Measurements from ENCODE around the gene WNT16.
"Not testable (repeated sequence)": the region's sequence is repeated elsewhere in the genome, so short reads cannot be mapped to it uniquely, and the experiment has no call there.

The WNT16 gene

GRCh38 chr7:121328508-121329190 lies at the start of gene WNT16:
WNT16 (plus strand) TSS chr7:121329000; CDS start chr7:121329293, 293 bp downstream.
- no peak for DNase-seq

- DNase-seq, result no peak
These were observed 49.7 kb upstream of the WNT16 start for GRCh38 chr7:121279060-121279620.

GRCh38 chr7:121279822-121280221 lies 49.0 kb upstream of the WNT16 start:
- DNase-seq, result no peak

GRCh38 chr7:121280656-121281055 lies 48.1 kb upstream of the WNT16 start:
- DNase-seq, result no peak

- DNase-seq, result no peak
These were observed 46.7 kb upstream of the WNT16 start for GRCh38 chr7:121282129-121282528.

GRCh38 chr7:121285066-121285667 lies 43.6 kb upstream of the WNT16 start:
- no peak for DNase-seq

- no peak for DNase-seq
These were observed 42.6 kb upstream of the WNT16 start for GRCh38 chr7:121286186-121286585.

- DNase-seq, result no peak
These were observed 41.8 kb upstream of the WNT16 start for GRCh38 chr7:121286742-121287734.

GRCh38 chr7:121288894-121289293 lies 39.9 kb upstream of the WNT16 start:
- no peak for DNase-seq

- DNase-seq, result not testable (repeated sequence)
These were observed 38.9 kb upstream of the WNT16 start for GRCh38 chr7:121289930-121290329.

- no peak for DNase-seq
These were observed 34.3 kb upstream of the WNT16 start for GRCh38 chr7:121294448-121294992.

- no peak for DNase-seq
These were observed 31.0 kb upstream of the WNT16 start for GRCh38 chr7:121297843-121298242.

GRCh38 chr7:121298831-121299239 lies 30.0 kb upstream of the WNT16 start:
- DNase-seq, result no peak

- DNase-seq, result no peak
These were observed 27.9 kb upstream of the WNT16 start for GRCh38 chr7:121300685-121301420.

GRCh38 chr7:121301446-121302213 lies 27.2 kb upstream of the WNT16 start:
- DNase-seq, result no peak

GRCh38 chr7:121302214-121302745 lies 26.5 kb upstream of the WNT16 start:
- DNase-seq, result no peak

GRCh38 chr7:121303422-121304101 lies 25.2 kb upstream of the WNT16 start:
- no peak for DNase-seq

GRCh38 chr7:121304102-121304658 lies 24.6 kb upstream of the WNT16 start:
- DNase-seq, result no peak

- DNase-seq, result no peak
These were observed 23.7 kb upstream of the WNT16 start for GRCh38 chr7:121305109-121305508.

- DNase-seq, result no peak
These were observed 22.2 kb upstream of the WNT16 start for GRCh38 chr7:121306565-121306964.
